Ovary (tissue), 9 donors: Measurements from ENCODE around the gene ADRB1. TPM values are rescaled to one million over a fixed set of nuclear protein-coding genes. Genes with fewer than 3 reads are reported as not detected.

Experiments used
- DNase-seq, 5 donors: peaks; one replicate each; pipeline ENCODE4 v3.0.0-alpha.2; 2019 to 2020
- H3K27ac ChIP-seq, 2 donors: fragments of 200-600 bp; one replicate each; pipeline versions ENCODE4 v1.5.1 to v1.8.0; 2019 to 2022
- H3K27me3 ChIP-seq: fragments of 200-600 bp; one replicate; pipeline ENCODE4 v1.8.0; 2022
- H3K36me3 ChIP-seq: fragments of 200-600 bp; sonication (generic); one replicate; pipeline ENCODE4 v1.5.1; 2019
- H3K4me1 ChIP-seq: one replicate; pipeline ENCODE4 v1.8.1; 2013; ENCODE audit warnings: mild to moderate bottlenecking, moderate library complexity; ENCODE audit not compliant: insufficient read depth
- H3K4me3 ChIP-seq: fragments of 200-600 bp; sonication (generic); one replicate; pipeline ENCODE4 v1.5.1; 2017
- H3K9me3 ChIP-seq, 2 donors: fragments of 200-600 bp in 1 of 2; sonication (generic) in 1 of 2; one replicate each; pipeline versions ENCODE4 v1.5.1 to v1.8.1; 2013 to 2019; ENCODE audit warnings: mild to moderate bottlenecking in 1 of 2, moderate library complexity in 1 of 2
- CTCF ChIP-seq, 3 donors: fragments of 450-650 bp in 2 of 3; fragments of 200-600 bp in 1 of 3; IDR thresholded peaks; one replicate each; pipeline versions ENCODE4 v1.5.1 to v1.8.0; 2016 to 2022; ENCODE audit warnings: antibody characterized with exemption in 3 of 3, mild to moderate bottlenecking in 1 of 3
- EP300 ChIP-seq: sonication (generic); formaldehyde crosslinking; IDR thresholded peaks from one replicate; pipeline ENCODE4 v1.6.1; 2017; ENCODE audit warnings: antibody characterized with exemption
- POLR2A ChIP-seq: fragments of 450-650 bp; IDR thresholded peaks from one replicate; pipeline ENCODE4 v1.6.1; 2017; ENCODE audit warnings: antibody characterized with exemption, mild to moderate bottlenecking, moderate library complexity
- WGBS, 3 donors: extraction: QIAGEN DNeasy Blood & Tissue Kit in 1 of 3; methylation state at CpG; one replicate each; pipeline versions ENCODE4 v1.1.5 to v1.1.7; 2013 to 2017; 5-methylcytosine and 5-hydroxymethylcytosine counted together
- intact Hi-C, 4 donors: fragments of 100-400 bp; cut with DNase I; formaldehyde crosslinking; loops; one replicate each; pipeline versions ENCODE4 v1.11.0 to v1.15.1; 2022 to 2023
- polyA plus RNA-seq, 2 donors: library from polyadenylated mRNA; stranded (reverse); fragments of 200-250 nt in 1 of 2; fragments of 350-450 nt in 1 of 2; fragmentation: Illumina TruSeq in 1 of 2; extraction: RNeasy Lipid Tissue Mini Kit (QIAGEN cat#74804) in 1 of 2; gene quantifications; one replicate each; pipeline ENCODE4 v1.2.3, GENCODE V29; 2013 to 2014
- total RNA-seq, 7 donors: library from RNA; depleted of rRNA in 2 of 7; stranded (reverse); fragments of >200 nt in 2 of 7; fragmentation: NEBNext Ultra II Directional in 3 of 7; extraction: Animal tissue kit (Norgen Biotek cat#: 25700) in 3 of 7; gene quantifications; one replicate each; pipeline versions ENCODE4 v1.1.0 to v1.2.4, GENCODE V29; 2016 to 2023
- donor health status: DM: no; HTN: no; CAD: no; lungs with moderate emphysema.
- donor health status: DM: no; HTN: no; CAD: no.
- donor health status: Bipolar disorder and iron deficiency.
- donor health status: DM: yes; HTN: yes; CAD: no.
- donor health status: DM: no; HTN: no; CAD: no.
- donor health status: DM: yes; HTN: yes; CAD: no.

The ADRB1 gene
- total and polyA plus RNA-seq, 9 donors, result 0.13 to 1.1 (median 0.23) TPM; not detected in 3

GRCh38 chr10:114022766-114023597 lies 20.7 kb upstream of the ADRB1 start:
- peaks cover 2% of the 10 kb centered on the region for H3K4me1 ChIP-seq
- no peak for DNase-seq
- H3K9me3 ChIP-seq, result no peaks in the 10 kb centered on the region
- intact Hi-C loops, result no loop called here
- H3K36me3 ChIP-seq, result no peaks in the 10 kb centered on the region
- 55 to 59% (median 55%) methylated on average over 7 of the region's 7 CpGs for WGBS, 3 donors
- H3K27me3 ChIP-seq, result no peaks in the 10 kb centered on the region
- no peak for TF ChIP-seq CTCF (IDR thresholded peaks at IDR 0.05)
- H3K27ac ChIP-seq, result no peak overlapping the region
- H3K4me3 ChIP-seq, result no peak overlapping the region

- Histone ChIP-seq H3K27ac (no peak overlapping the region), H3K9me3 (no peaks in the 10 kb centered on the region), H3K36me3 (no peaks in the 10 kb centered on the region), H3K4me1 (peaks cover 2% of the 10 kb centered on the region), H3K27me3 (no peaks in the 10 kb centered on the region), H3K4me3 (no peak overlapping the region)
- no peak for DNase-seq
- TF ChIP-seq CTCF (IDR thresholded peaks at IDR 0.05) (no peak), POLR2A (no peak), EP300 (no peak)
- intact Hi-C loops, result no loop called here
- WGBS, 3 donors, result 84 to 90% (median 86%) methylated on average over 12 of the region's 12 CpGs
Observed at GRCh38 chr10:114024876-114025610, 18.6 kb upstream of the ADRB1 start.

- intact Hi-C loops, result no loop called here
- DNase-seq, result no peak
- Histone ChIP-seq H3K27me3 (no peaks in the 10 kb centered on the region), H3K4me1 (peaks cover 2% of the 10 kb centered on the region), H3K4me3 (no peak overlapping the region), H3K9me3 (no peaks in the 10 kb centered on the region), H3K36me3 (no peaks in the 10 kb centered on the region), H3K27ac (no peak overlapping the region)
- whole genome bisulfite sequencing, 3 donors, result 89 to 93% (median 93%) methylated on average over 12 of the region's 12 CpGs
- TF ChIP-seq CTCF (IDR thresholded peaks at IDR 0.05) (no peak), POLR2A (no peak), EP300 (no peak)
Observed at GRCh38 chr10:114025611-114026130, 18.0 kb upstream of the ADRB1 start.

GRCh38 chr10:114026189-114027040 lies 17.3 kb upstream of the ADRB1 start:
- no peaks in the 10 kb centered on the region for H3K9me3 ChIP-seq
- peaks cover 2% of the 10 kb centered on the region for H3K4me1 ChIP-seq
- no peak overlapping the region for H3K4me3 ChIP-seq
- intact Hi-C loops, result no loop called here
- no peak for DNase-seq
- no peaks in the 10 kb centered on the region for H3K36me3 ChIP-seq
- 73 to 80% (median 78%) methylated on average over 7 of the region's 7 CpGs for WGBS, 3 donors
- no peaks in the 10 kb centered on the region for H3K27me3 ChIP-seq
- H3K27ac ChIP-seq, result no peak overlapping the region
- TF ChIP-seq POLR2A (no peak), EP300 (no peak), CTCF (IDR thresholded peaks at IDR 0.05) (no peak)
